Endodermal cell (in vitro differentiated cells): ENCODE measurements around the gene PM20D2. TPM values are rescaled to one million over a fixed set of nuclear protein-coding genes. Genes with fewer than 3 reads are reported as not detected.
A peak's percentile ranks its signal among the peaks of the same experiment; 100 is the strongest.

Experiments used
- DNase-seq: peaks from one replicate; pipeline ENCODE4 v3.0.0-alpha.2; 2017
- H3K27ac ChIP-seq: 2 replicates; pipeline ENCODE4 v1.5.1; 2013; ENCODE audit warnings: mild to moderate bottlenecking, low read depth, low read length, moderate library complexity
- H3K27me3 ChIP-seq: 2 replicates; pipeline ENCODE4 v1.6.1; 2013; ENCODE audit warnings: mild to moderate bottlenecking, low read length, moderate library complexity; ENCODE audit not compliant: insufficient read depth, control insufficient read depth, poor library complexity, severe bottlenecking
- H3K36me3 ChIP-seq: 2 replicates; pipeline ENCODE4 v1.7.0; 2013; ENCODE audit warnings: mild to moderate bottlenecking, low read length, moderate library complexity; ENCODE audit not compliant: control insufficient read depth, insufficient read depth
- H3K4me1 ChIP-seq: one replicate; pipeline ENCODE4 v1.7.0; 2013; ENCODE audit warnings: low read length; ENCODE audit not compliant: control insufficient read depth, insufficient read depth
- H3K4me3 ChIP-seq: 2 replicates; pipeline ENCODE4 v1.5.1; 2013; ENCODE audit warnings: mild to moderate bottlenecking, low read length, moderate library complexity
- H3K9ac ChIP-seq: 2 replicates; pipeline ENCODE4 v1.6.1; 2013; ENCODE audit warnings: mild to moderate bottlenecking, low read length, moderate library complexity; ENCODE audit not compliant: poor library complexity, severe bottlenecking; ENCODE audit errors: extremely low read depth
- H3K9me3 ChIP-seq: 2 replicates; pipeline ENCODE4 v1.6.1; 2013; ENCODE audit warnings: mild to moderate bottlenecking, low read length, moderate library complexity; ENCODE audit not compliant: control insufficient read depth
- H3K27ac Mint-ChIP-seq: 2 replicates; pipeline ENCODE4 v1.8.0; 2020; ENCODE audit warnings: mixed read lengths
- H3K27me3 Mint-ChIP-seq: 2 replicates; pipeline ENCODE4 v1.8.0; 2021; ENCODE audit warnings: mild to moderate bottlenecking, mixed read lengths; ENCODE audit not compliant: insufficient read depth
- H3K36me3 Mint-ChIP-seq: 2 replicates; pipeline ENCODE4 v1.8.0; 2020; ENCODE audit warnings: low read depth, mixed read lengths
- H3K4me1 Mint-ChIP-seq: 2 replicates; pipeline ENCODE4 v1.8.0; 2020; ENCODE audit warnings: mixed read lengths
- H3K4me3 Mint-ChIP-seq: 2 replicates; pipeline ENCODE4 v1.8.0; 2020; ENCODE audit warnings: mild to moderate bottlenecking, moderate library complexity, mixed read lengths
- H3K9me3 Mint-ChIP-seq: 2 replicates; pipeline ENCODE4 v1.8.0; 2020; ENCODE audit warnings: mild to moderate bottlenecking, mixed read lengths
- CTCF ChIP-seq: fragments of 200-600 bp; sonication (generic); conservative IDR thresholded peaks from 2 replicates; pipeline ENCODE4 v1.5.0; 2021; ENCODE audit warnings: antibody characterized with exemption, mild to moderate bottlenecking
- WGBS, 2 experiments: methylation state at CpG; one replicate each; pipeline versions ENCODE4 v1.1.5 to v1.1.7; 2013; ENCODE audit warnings: missing lambda C conversion rate in 2 of 2, mixed read lengths in 1 of 2; ENCODE audit not compliant: insufficient coverage in 1 of 2, insufficient read length in 1 of 2; 5-methylcytosine and 5-hydroxymethylcytosine counted together
- total RNA-seq, 2 donors: library from RNA; stranded (reverse); fragmentation: NEBNext Ultra II Directional in 1 of 2; extraction: Animal tissue kit (Norgen Biotek cat#: 25700) in 1 of 2; gene quantifications; 2 replicates in 1 of 2; 3 replicates in 1 of 2; pipeline ENCODE4 v1.2.1, GENCODE V29; 2021

PM20D2 gene
- total RNA-seq, 2 donors from 2014 or later = 5.1 to 8.5 TPM

DNA sequence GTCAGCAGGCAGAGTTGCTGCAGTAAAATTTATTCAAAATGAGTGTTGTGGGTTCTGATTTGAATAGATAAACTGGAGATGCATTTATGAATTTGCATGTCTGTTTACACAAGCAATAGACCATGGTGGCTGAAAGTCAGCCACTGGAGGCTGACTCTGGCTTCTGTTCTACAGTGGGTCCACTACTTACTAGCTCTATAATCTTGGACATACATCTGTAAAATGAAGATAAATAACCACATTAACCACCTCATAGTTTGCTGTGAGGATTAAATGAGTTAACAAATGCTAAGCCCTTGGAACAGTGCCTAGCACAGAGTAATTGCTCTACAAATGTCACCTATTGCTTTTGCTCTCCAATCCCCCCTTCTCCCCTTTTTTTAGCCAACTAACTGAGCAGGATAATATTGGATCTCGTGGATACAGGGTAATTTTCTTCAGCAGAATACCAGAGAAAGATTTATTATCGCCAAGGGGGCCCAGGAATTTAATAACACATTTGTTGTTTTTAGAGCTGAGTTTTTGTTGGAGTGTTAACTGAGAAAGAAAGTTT lies 1.4 kb upstream of the PM20D2 start:
- H3K4me3 Mint-ChIP-seq = no peak overlapping the region
- no peaks in the 10 kb centered on the region for H3K4me1 Mint-ChIP-seq
- H3K27me3 Mint-ChIP-seq = peaks cover 87% of the 10 kb centered on the region
- H3K27me3 ChIP-seq = peaks cover 43% of the 10 kb centered on the region
- no peak for TF ChIP-seq CTCF
- H3K9me3 Mint-ChIP-seq = peaks cover 2% of the 10 kb centered on the region
- H3K36me3 ChIP-seq = no peaks in the 10 kb centered on the region
- H3K36me3 Mint-ChIP-seq = no peaks in the 10 kb centered on the region
- H3K27ac Mint-ChIP-seq = no peak overlapping the region
- H3K9me3 ChIP-seq = no peaks in the 10 kb centered on the region
- no peaks in the 10 kb centered on the region for H3K4me1 ChIP-seq
- DNase-seq = no peak
- H3K27ac ChIP-seq = no peak overlapping the region
- H3K4me3 ChIP-seq = no peak overlapping the region
- no peak overlapping the region for H3K9ac ChIP-seq
- 76 to 87% methylated on average over 2 of the region's 2 CpGs for WGBS, 2 experiments

DNA sequence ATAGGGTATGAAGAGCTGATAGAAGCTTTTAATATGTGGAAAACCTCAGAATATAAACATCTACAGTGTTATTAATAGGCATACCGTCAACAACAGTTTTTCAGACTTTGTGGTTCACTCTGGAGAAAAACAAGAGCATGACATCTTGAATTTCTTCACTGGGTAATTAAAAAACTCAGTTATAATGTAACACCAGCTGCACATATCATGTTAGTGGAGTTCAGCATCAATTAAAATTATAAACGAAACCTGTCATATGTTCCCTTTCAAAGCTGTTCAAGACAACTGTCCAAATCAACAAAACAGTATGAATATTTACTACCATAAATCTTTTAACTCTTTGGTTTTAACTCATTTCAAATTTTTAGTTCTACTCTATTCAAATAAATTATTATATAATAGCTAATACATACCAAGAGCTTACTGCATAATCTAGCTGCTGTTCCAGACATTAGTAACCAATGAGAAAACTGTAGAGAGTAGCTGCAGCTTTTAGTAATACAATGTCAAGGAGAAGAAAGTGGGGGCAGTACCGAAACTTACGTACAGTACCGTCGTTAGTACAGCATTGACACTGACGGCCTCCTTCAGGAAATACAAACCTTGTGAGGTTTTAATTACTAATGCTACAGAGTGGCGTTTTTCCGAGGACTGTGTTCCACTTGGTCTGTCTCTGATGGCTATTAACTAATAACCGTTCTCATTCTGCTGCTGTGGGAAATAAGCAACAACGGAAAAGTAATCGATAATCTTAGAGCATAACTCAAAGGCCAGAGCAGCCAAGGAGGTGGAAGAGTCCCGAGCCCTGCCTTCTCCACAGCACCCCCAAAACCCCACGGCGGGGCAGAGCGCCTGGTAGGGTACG lies 532 bp upstream of the PM20D2 start:
- peaks cover 82% of the 10 kb centered on the region for H3K27me3 Mint-ChIP-seq
- WGBS, 2 experiments = 29 to 45% methylated on average over 12 to 17 of the region's 17 CpGs
- no peak for TF ChIP-seq CTCF
- Histone ChIP-seq H3K9ac (no peak overlapping the region), H3K9me3 (no peaks in the 10 kb centered on the region), H3K27me3 (peaks cover 43% of the 10 kb centered on the region), H3K36me3 (no peaks in the 10 kb centered on the region), H3K4me3 (peak overlapping the region; percentile 78), H3K27ac (no peak overlapping the region), H3K4me1 (no peaks in the 10 kb centered on the region)
- no peaks in the 10 kb centered on the region for H3K36me3 Mint-ChIP-seq
- H3K4me3 Mint-ChIP-seq = peak overlapping the region; percentile 49
- peaks cover 2% of the 10 kb centered on the region for H3K9me3 Mint-ChIP-seq
- no peaks in the 10 kb centered on the region for H3K4me1 Mint-ChIP-seq
- no peak for DNase-seq
- H3K27ac Mint-ChIP-seq = no peak overlapping the region

DNA sequence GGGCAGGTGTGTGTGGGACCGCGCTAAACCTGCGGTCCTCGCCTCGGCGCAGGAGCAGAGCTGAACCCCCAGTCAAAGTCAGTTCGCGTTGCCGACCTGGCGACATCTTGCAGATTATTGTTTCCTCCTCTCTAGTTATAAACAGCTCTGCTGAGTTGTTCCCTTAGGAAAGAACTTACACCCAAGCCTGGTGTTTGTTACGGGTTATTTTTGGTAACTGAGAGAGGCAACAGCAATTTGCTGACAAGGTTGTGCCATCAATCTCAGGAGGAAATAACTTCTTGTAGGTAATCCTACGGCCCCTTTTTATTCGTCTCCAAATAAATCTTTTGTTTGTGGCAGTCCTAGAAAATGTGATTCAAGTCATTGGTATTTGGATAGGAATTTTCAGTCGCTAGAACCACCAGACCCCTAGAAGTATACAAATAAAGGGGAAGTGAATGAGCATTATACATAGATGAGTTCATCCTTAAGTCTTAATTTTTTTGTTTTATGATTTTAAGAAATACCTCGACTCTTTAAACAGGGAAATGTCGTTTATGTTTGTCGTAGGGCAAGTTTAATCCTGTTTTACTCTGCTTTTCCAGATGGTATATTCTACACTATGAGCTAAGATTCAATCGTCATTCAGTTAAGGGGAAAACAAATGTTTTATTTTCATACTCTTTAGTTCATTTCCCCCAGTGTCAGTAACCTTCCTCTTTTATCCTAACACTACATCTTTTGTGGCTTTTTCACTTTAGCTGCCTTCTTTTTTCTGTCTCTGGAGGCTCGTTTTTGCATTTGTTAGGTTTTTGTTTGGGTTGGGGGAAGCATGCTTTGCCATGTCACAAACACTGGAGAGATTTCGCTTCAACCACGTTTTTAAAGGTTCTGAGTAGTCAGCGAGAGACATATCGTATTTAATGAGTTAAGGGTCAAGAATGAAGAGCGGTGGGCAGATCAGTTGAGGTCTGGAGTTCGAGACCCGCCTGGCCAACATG lies 1.2 kb downstream of the PM20D2 start:
- no peak overlapping the region for H3K27ac Mint-ChIP-seq
- no peaks in the 10 kb centered on the region for H3K36me3 Mint-ChIP-seq
- H3K4me1 Mint-ChIP-seq = no peaks in the 10 kb centered on the region
- Histone ChIP-seq H3K4me1 (no peaks in the 10 kb centered on the region), H3K9me3 (no peaks in the 10 kb centered on the region), H3K4me3 (peak overlapping the region; percentile 78), H3K9ac (no peak overlapping the region), H3K27me3 (peaks cover 43% of the 10 kb centered on the region), H3K27ac (no peak overlapping the region), H3K36me3 (no peaks in the 10 kb centered on the region)
- H3K27me3 Mint-ChIP-seq = peaks cover 67% of the 10 kb centered on the region
- DNase-seq = no peak
- TF ChIP-seq CTCF = no peak
- H3K9me3 Mint-ChIP-seq = peaks cover 2% of the 10 kb centered on the region
- peak overlapping the region; percentile 52 for H3K4me3 Mint-ChIP-seq
- WGBS, 2 experiments = 13 to 28% methylated on average over 15 to 25 of the region's 26 CpGs
